Right atrium auricular region (tissue), 2 donors: ENCODE measurements around the gene FBRSL1. TPM values are rescaled to one million over a fixed set of nuclear protein-coding genes. Genes with fewer than 3 reads are reported as not detected.

Experiments
- DNase-seq: peaks from one replicate; pipeline ENCODE4 v3.0.0-alpha.2; 2019; ENCODE audit warnings: low spot score
- H3K27ac ChIP-seq, 2 donors: fragments of 200-600 bp; sonication (generic); 1 replicate in 1 of 2; 2 replicates in 1 of 2; pipeline ENCODE4 v1.5.1; 2016 to 2019
- H3K27me3 ChIP-seq, 2 donors: fragments of 200-600 bp; sonication (generic); one replicate each; pipeline versions ENCODE4 v1.5.1 to v1.6.0; 2017 to 2019
- H3K36me3 ChIP-seq: fragments of 200-600 bp; sonication (generic); one replicate; pipeline ENCODE4 v1.5.1; 2016
- H3K4me1 ChIP-seq, 2 donors: fragments of 200-600 bp; sonication (generic); one replicate each; pipeline versions ENCODE4 v1.5.1 to v1.6.0; 2017 to 2019
- H3K4me3 ChIP-seq, 2 donors: fragments of 200-600 bp; sonication (generic); 1 replicate in 1 of 2; 2 replicates in 1 of 2; pipeline ENCODE4 v1.5.1; 2017 to 2019; ENCODE audit warnings: mild to moderate bottlenecking in 1 of 2, moderate library complexity in 1 of 2
- H3K9me3 ChIP-seq, 2 donors: fragments of 200-600 bp; sonication (generic); one replicate each; pipeline ENCODE4 v1.5.1; 2019
- CTCF ChIP-seq, 2 donors: fragments of 200-600 bp; sonication (generic); IDR thresholded peaks; one replicate each; pipeline ENCODE4 v1.5.1; 2019; ENCODE audit warnings: antibody characterized with exemption in 2 of 2
- total RNA-seq, 2 donors: library from RNA; depleted of rRNA; stranded (reverse); fragments of >200 nt; gene quantifications; one replicate each; pipeline ENCODE4 v1.1.0, GENCODE V29; 2016

The FBRSL1 gene
- total RNA-seq, 2 donors from 2014 or later: 19.3 to 20.4 TPM

GRCh38 chr12:132503618-132504204 is 13.8 kb downstream of the FBRSL1 start:
- Histone ChIP-seq H3K36me3 (peaks cover 8% of the 10 kb centered on the region), H3K4me1 (peaks cover 0 to 91% of the 10 kb centered on the region in 2 donors), H3K9me3 (no peaks in the 10 kb centered on the region), H3K27me3 (no peaks in the 10 kb centered on the region), H3K27ac (peak overlapping the region; percentile 31 to 85), H3K4me3 (no peak overlapping the region)
- no peak for DNase-seq
- no peak for TF ChIP-seq CTCF (IDR thresholded peaks at IDR 0.05)

- H3K4me1 ChIP-seq: peaks cover 0 to 76% of the 10 kb centered on the region in 2 donors
Measured at GRCh38 chr12:132505105-132505851, 15.3 kb downstream of the FBRSL1 start.

GRCh38 chr12:132505852-132506219 is 15.9 kb downstream of the FBRSL1 start:
- no peak for TF ChIP-seq CTCF (IDR thresholded peaks at IDR 0.05)
- H3K27ac ChIP-seq: peak overlapping the region; percentile 85 to 89
- H3K27me3 ChIP-seq: no peaks in the 10 kb centered on the region
- H3K4me3 ChIP-seq: no peak overlapping the region
- H3K4me1 ChIP-seq: peaks cover 0 to 70% of the 10 kb centered on the region in 2 donors
- H3K36me3 ChIP-seq: peaks cover 24% of the 10 kb centered on the region
- H3K9me3 ChIP-seq: no peaks in the 10 kb centered on the region
- no peak for DNase-seq

More at GRCh38 chr12:132505105-132505851, 15.3 kb downstream of the FBRSL1 start:
- peak overlapping the region; percentile 85 to 89 for H3K27ac ChIP-seq
- H3K4me3 ChIP-seq: no peak overlapping the region
- no peaks in the 10 kb centered on the region for H3K9me3 ChIP-seq
- no peak for TF ChIP-seq CTCF (IDR thresholded peaks at IDR 0.05)
- no peak for DNase-seq
- H3K27me3 ChIP-seq: no peaks in the 10 kb centered on the region
- peaks cover 23% of the 10 kb centered on the region for H3K36me3 ChIP-seq

GRCh38 chr12:132506328-132507160 is 16.6 kb downstream of the FBRSL1 start:
- peak; percentile 89 for DNase-seq
- H3K36me3 ChIP-seq: peaks cover 24% of the 10 kb centered on the region
- no peaks in the 10 kb centered on the region for H3K27me3 ChIP-seq
- peaks cover 0 to 63% of the 10 kb centered on the region in 2 donors for H3K4me1 ChIP-seq
- TF ChIP-seq CTCF (IDR thresholded peaks at IDR 0.05): no peak
- H3K27ac ChIP-seq: peak overlapping the region; percentile 85 to 89
- no peaks in the 10 kb centered on the region for H3K9me3 ChIP-seq
- H3K4me3 ChIP-seq: peak overlapping the region; percentile 7 to 30

GRCh38 chr12:132507161-132507538 is 17.2 kb downstream of the FBRSL1 start:
- H3K4me1 ChIP-seq: peaks cover 0 to 57% of the 10 kb centered on the region in 2 donors
- peak overlapping the region; percentile 7 to 30 for H3K4me3 ChIP-seq
- H3K9me3 ChIP-seq: no peaks in the 10 kb centered on the region
- no peaks in the 10 kb centered on the region for H3K27me3 ChIP-seq
- no peak for TF ChIP-seq CTCF (IDR thresholded peaks at IDR 0.05)
- peaks cover 24% of the 10 kb centered on the region for H3K36me3 ChIP-seq
- DNase-seq: no peak
- H3K27ac ChIP-seq: peak overlapping the region; percentile 85 to 89
